Measurements from ENCODE around the gene MITF. TPM values are rescaled to one million over a fixed set of nuclear protein-coding genes. Genes with fewer than 3 reads are reported as not detected.

Gene MITF
- total RNA-seq, 1 donor from 2014 or later = 19.4 TPM

GRCh38 chr3:69776920-69777581, 37.8 kb downstream of the MITF start:
- TF ChIP-seq, protein P1, sequence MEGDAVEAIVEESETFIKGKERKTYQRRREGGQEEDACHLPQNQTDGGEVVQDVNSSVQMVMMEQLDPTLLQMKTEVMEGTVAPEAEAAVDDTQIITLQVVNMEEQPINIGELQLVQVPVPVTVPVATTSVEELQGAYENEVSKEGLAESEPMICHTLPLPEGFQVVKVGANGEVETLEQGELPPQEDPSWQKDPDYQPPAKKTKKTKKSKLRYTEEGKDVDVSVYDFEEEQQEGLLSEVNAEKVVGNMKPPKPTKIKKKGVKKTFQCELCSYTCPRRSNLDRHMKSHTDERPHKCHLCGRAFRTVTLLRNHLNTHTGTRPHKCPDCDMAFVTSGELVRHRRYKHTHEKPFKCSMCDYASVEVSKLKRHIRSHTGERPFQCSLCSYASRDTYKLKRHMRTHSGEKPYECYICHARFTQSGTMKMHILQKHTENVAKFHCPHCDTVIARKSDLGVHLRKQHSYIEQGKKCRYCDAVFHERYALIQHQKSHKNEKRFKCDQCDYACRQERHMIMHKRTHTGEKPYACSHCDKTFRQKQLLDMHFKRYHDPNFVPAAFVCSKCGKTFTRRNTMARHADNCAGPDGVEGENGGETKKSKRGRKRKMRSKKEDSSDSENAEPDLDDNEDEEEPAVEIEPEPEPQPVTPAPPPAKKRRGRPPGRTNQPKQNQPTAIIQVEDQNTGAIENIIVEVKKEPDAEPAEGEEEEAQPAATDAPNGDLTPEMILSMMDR (IDR thresholded peaks at IDR 0.05; ENCODE audit: unreplicated experiment) = no peak
- Mint-ChIP-seq H3K4me3 (ENCODE audit: low read depth) (no peak overlapping the region), H3K27me3 (no peaks in the 10 kb centered on the region), H3K27ac (no peak overlapping the region), H3K36me3 (ENCODE audit: insufficient read depth) (no peaks in the 10 kb centered on the region), H3K4me1 (ENCODE audit: low read depth) (peaks cover 12% of the 10 kb centered on the region), H3K9me3 (ENCODE audit: low read depth) (peaks cover 7% of the 10 kb centered on the region)
- no peak for DNase-seq (ENCODE audit: low spot score, unreplicated experiment)

GRCh38 chr3:69777582-69777967, 38.3 kb downstream of the MITF start:
- Mint-ChIP-seq H3K36me3 (ENCODE audit: insufficient read depth) (no peaks in the 10 kb centered on the region), H3K4me3 (ENCODE audit: low read depth) (no peak overlapping the region), H3K4me1 (ENCODE audit: low read depth) (peaks cover 12% of the 10 kb centered on the region), H3K27ac (no peak overlapping the region), H3K27me3 (no peaks in the 10 kb centered on the region), H3K9me3 (ENCODE audit: low read depth) (peaks cover 7% of the 10 kb centered on the region)
- TF ChIP-seq, protein P1 (IDR thresholded peaks at IDR 0.05; ENCODE audit: unreplicated experiment) = no peak
- DNase-seq (ENCODE audit: low spot score, unreplicated experiment) = no peak

DNA sequence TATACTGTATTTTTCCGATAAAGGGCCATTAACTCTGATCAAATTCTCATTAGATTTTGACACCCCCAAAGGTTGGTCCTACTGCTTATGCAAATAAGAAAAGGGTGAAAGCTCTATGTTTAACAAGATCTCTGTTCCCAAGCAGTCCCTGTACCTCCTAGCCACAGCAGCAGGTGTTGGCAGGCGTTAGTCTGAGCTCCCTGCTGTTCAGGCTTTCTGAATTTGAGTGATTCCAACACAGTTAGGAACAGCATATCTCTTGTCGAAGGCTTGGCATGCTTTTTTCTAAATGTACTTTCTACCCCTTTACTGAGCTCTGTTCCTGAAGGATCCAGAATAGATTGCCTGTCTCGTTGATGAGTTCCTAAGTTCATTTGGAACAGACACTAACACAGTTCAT, 42.3 kb downstream of the MITF start:
- no peak for DNase-seq (ENCODE audit: low spot score, unreplicated experiment)
- no peaks in the 10 kb centered on the region for H3K27me3 Mint-ChIP-seq
- H3K27ac Mint-ChIP-seq = no peak overlapping the region
- H3K4me1 Mint-ChIP-seq (ENCODE audit: low read depth) = peaks cover 23% of the 10 kb centered on the region
- TF ChIP-seq, protein P1 (IDR thresholded peaks at IDR 0.05; ENCODE audit: unreplicated experiment) = no peak
- H3K36me3 Mint-ChIP-seq (ENCODE audit: insufficient read depth) = no peaks in the 10 kb centered on the region
- peaks cover 7% of the 10 kb centered on the region for H3K9me3 Mint-ChIP-seq (ENCODE audit: low read depth)
- H3K4me3 Mint-ChIP-seq (ENCODE audit: low read depth) = no peak overlapping the region

- Mint-ChIP-seq H3K4me1 (ENCODE audit: low read depth) (peaks cover 19% of the 10 kb centered on the region), H3K4me3 (ENCODE audit: low read depth) (no peak overlapping the region), H3K36me3 (ENCODE audit: insufficient read depth) (peaks cover 4% of the 10 kb centered on the region), H3K9me3 (ENCODE audit: low read depth) (peaks cover 10% of the 10 kb centered on the region), H3K27me3 (no peaks in the 10 kb centered on the region), H3K27ac (no peak overlapping the region)
- TF ChIP-seq, protein P1 (IDR thresholded peaks at IDR 0.05; ENCODE audit: unreplicated experiment) = no peak
- no peak for DNase-seq (ENCODE audit: low spot score, unreplicated experiment)
Measured at GRCh38 chr3:69784954-69785514, 45.8 kb downstream of the MITF start.

GRCh38 chr3:69785769-69786320, 46.6 kb downstream of the MITF start:
- Mint-ChIP-seq H3K4me3 (ENCODE audit: low read depth) (no peak overlapping the region), H3K9me3 (ENCODE audit: low read depth) (peaks cover 10% of the 10 kb centered on the region), H3K27ac (no peak overlapping the region), H3K27me3 (no peaks in the 10 kb centered on the region), H3K4me1 (ENCODE audit: low read depth) (peaks cover 19% of the 10 kb centered on the region), H3K36me3 (ENCODE audit: insufficient read depth) (peaks cover 4% of the 10 kb centered on the region)
- TF ChIP-seq, protein P1 (IDR thresholded peaks at IDR 0.05; ENCODE audit: unreplicated experiment) = no peak
- no peak for DNase-seq (ENCODE audit: low spot score, unreplicated experiment)

All from progenitor cell of endocrine pancreas (in vitro differentiated cells).